Measurements from ENCODE around the gene DNMT3L.

- TF ChIP-seq CTCF (conservative IDR thresholded peaks at IDR 0.05; ENCODE audit: low read length) (peak; percentile 59), EZH2phosphoT487 (IDR thresholded peaks at IDR 0.05; ENCODE audit: borderline replicate concordance, low read depth, low read length) (no peak)
Measured at GRCh38 chr21:44298301-44298700, 36.6 kb upstream of the DNMT3L start.
